A549 (cell line): ENCODE data around the gene MYH11. TPM values are rescaled to one million over a fixed set of nuclear protein-coding genes. Genes with fewer than 3 reads are reported as not detected.
"Not testable (repeated sequence)": the region's sequence is repeated elsewhere in the genome, so short reads cannot be mapped to it uniquely, and the experiment has no call there.

Source experiments
- ATAC-seq, 2 experiments: fragments of 200-7000 bp in 1 of 2; fragments of >200 bp in 1 of 2; cut with Nextera tagmentation in 1 of 2; cut with Tn5 transposase in 1 of 2; 3 replicates each; pipeline versions ENCODE4 v1.8.0 to v1.9.1; 2018 to 2020; ENCODE audit warnings: mild to moderate bottlenecking in 1 of 2, moderate library complexity in 1 of 2
- CTCF ChIA-PET: fragments of 300-600 bp; sonication (Branson Sonifier 250); formaldehyde crosslinking; extraction: SDS; loops from one replicate; lab custom pipeline; 2021; ENCODE audit warnings: antibody characterized with exemption, inconsistent platforms; lab: Yijun Ruan, JAX
- POLR2A ChIA-PET: fragments of 350-600 bp; formaldehyde crosslinking; extraction: SDS; loops from one replicate; lab custom pipeline; 2021; ENCODE audit warnings: antibody characterized with exemption, inconsistent platforms; lab: Yijun Ruan, JAX
- DNase-seq, 2 experiments: peaks; one replicate each; pipeline versions ENCODE4 v3.0.0 to v3.0.0-alpha.2; 2011 to 2016; ENCODE audit warnings: low read depth in 1 of 2, low spot score in 1 of 2
- FAIRE-seq: peaks from 2 replicates; lab custom pipeline; 2011; peaks lifted over from hg19 to GRCh38; lab: Jason Lieb, UNC
- H3K27ac ChIP-seq, 2 experiments: fragments of >200 bp; sonication (Bioruptor Twin); formaldehyde crosslinking; 3 replicates each; pipeline ENCODE4 v1.5.1; 2016 to 2017
- H3K4me1 ChIP-seq: fragments of >200 bp; sonication (Bioruptor Twin); formaldehyde crosslinking; 3 replicates; pipeline ENCODE4 v1.6.1; 2016
- H3K4me2 ChIP-seq: fragments of >200 bp; sonication (Bioruptor Twin); formaldehyde crosslinking; 3 replicates; pipeline ENCODE4 v1.6.1; 2016
- H3K4me3 ChIP-seq: fragments of >200 bp; sonication (Bioruptor Twin); formaldehyde crosslinking; 3 replicates; pipeline ENCODE4 v1.5.1; 2016
- H3K9me3 ChIP-seq: fragments of >200 bp; sonication (Bioruptor Twin); formaldehyde crosslinking; 3 replicates; pipeline ENCODE4 v1.6.1; 2016
- BCL3 ChIP-seq: fragments of >200 bp; sonication (Bioruptor Twin); formaldehyde crosslinking; IDR thresholded peaks from 3 replicates; pipeline ENCODE4 v1.6.1; 2016
- CEBPB ChIP-seq, 2 experiments: fragments of >200 bp in 1 of 2; sonication (Bioruptor Twin) in 1 of 2; formaldehyde crosslinking in 1 of 2; IDR thresholded peaks; 2 replicates each; pipeline ENCODE4 v1.6.1; 2012 to 2016
- CHD4 ChIP-seq: fragments of 200-600 bp; sonication (generic); IDR thresholded peaks from 2 replicates; pipeline ENCODE4 v1.6.1; 2016; ENCODE audit warnings: antibody characterized with exemption, mild to moderate bottlenecking, borderline replicate concordance
- EHMT2 ChIP-seq: fragments of 200-600 bp; sonication (generic); IDR thresholded peaks from 2 replicates; pipeline ENCODE4 v1.6.1; 2016; ENCODE audit warnings: antibody characterized with exemption, low read depth, mild to moderate bottlenecking, moderate library complexity
- FOSL2 ChIP-seq, 2 experiments: fragments of 450-650 bp in 1 of 2; fragments of >200 bp in 1 of 2; sonication (Bioruptor Twin) in 1 of 2; formaldehyde crosslinking; IDR thresholded peaks; 2 replicates each; pipeline versions ENCODE4 v1.5.0 to v1.6.1; 2016 to 2020; ENCODE audit warnings: mild to moderate bottlenecking in 1 of 2, moderate library complexity in 1 of 2
- HDAC2 ChIP-seq: fragments of 200-600 bp; sonication (generic); IDR thresholded peaks from 2 replicates; pipeline ENCODE4 v1.6.1; 2016
- HEYL ChIP-seq: fragments of 250-450 bp; sonication (Bioruptor Pico); IDR thresholded peaks from 2 replicates; pipeline ENCODE4 v1.8.0; 2021; ENCODE audit warnings: mild to moderate bottlenecking, moderate library complexity
- JUNB ChIP-seq: fragments of >200 bp; sonication (Bioruptor Twin); formaldehyde crosslinking; IDR thresholded peaks from 2 replicates; pipeline ENCODE4 v1.6.1; 2016
- KDM1A ChIP-seq: fragments of 200-600 bp; sonication (generic); IDR thresholded peaks from 2 replicates; pipeline ENCODE4 v1.6.1; 2016; ENCODE audit warnings: low read depth, mild to moderate bottlenecking
- MAX ChIP-seq: IDR thresholded peaks from 2 replicates; pipeline ENCODE4 v1.6.1; 2012
- MAZ ChIP-seq: fragments of 150-350 bp; IDR thresholded peaks from 2 replicates; pipeline ENCODE4 v1.6.1; 2014; ENCODE audit warnings: antibody characterized with exemption, low read depth, low read length, borderline replicate concordance
- MYC ChIP-seq: IDR thresholded peaks from 2 replicates; pipeline ENCODE4 v1.6.1; 2012; ENCODE audit warnings: mild to moderate bottlenecking, inconsistent platforms, low read length, improper control_type of control experiment, borderline replicate concordance
- PBX3 ChIP-seq: IDR thresholded peaks from 2 replicates; pipeline ENCODE4 v1.6.1; 2012
- PHF8 ChIP-seq: fragments of 200-600 bp; sonication (generic); IDR thresholded peaks from 2 replicates; pipeline ENCODE4 v1.6.1; 2016; ENCODE audit warnings: low read depth, mild to moderate bottlenecking, antibody characterized with exemption, moderate library complexity, borderline replicate concordance
- POLR2A ChIP-seq: IDR thresholded peaks from 2 replicates; pipeline ENCODE4 v1.6.1; 2012; ENCODE audit warnings: mild to moderate bottlenecking, low read length
- POLR2AphosphoS2 ChIP-seq: conservative IDR thresholded peaks from 2 replicates; pipeline ENCODE4 v1.6.1; 2012; ENCODE audit warnings: low read length, improper control_type of control experiment, inconsistent platforms
- SREBF2 ChIP-seq: fragments of 450-650 bp; IDR thresholded peaks from 2 replicates; pipeline ENCODE4 v1.6.1; 2014; ENCODE audit warnings: mild to moderate bottlenecking, moderate library complexity
- TFCP2L1 ChIP-seq: fragments of 250-450 bp; sonication (Bioruptor Pico); IDR thresholded peaks from 2 replicates; pipeline ENCODE4 v1.5.0; 2021; ENCODE audit warnings: mild to moderate bottlenecking
- TP53 ChIP-seq: fragments of 250-450 bp; sonication (Bioruptor Pico); IDR thresholded peaks from 2 replicates; pipeline ENCODE4 v1.5.0; 2021; ENCODE audit warnings: mild to moderate bottlenecking, moderate library complexity
- WGBS: methylation state at CpG from one replicate; pipeline ENCODE4 v1.1.6; 2017; ENCODE audit errors: missing lambda C conversion rate; 5-methylcytosine and 5-hydroxymethylcytosine counted together
- polyA plus RNA-seq, 4 experiments: library from polyadenylated mRNA; depleted of rRNA in 3 of 4; stranded (reverse); fragments of >200 nt; fragmentation: RNase III in 1 of 4; extraction: RNeasy Plus Mini Kit Qiagen cat#74134 plus additional on column Dnase treatment in 1 of 4; gene quantifications; 2 replicates in 3 of 4; 3 replicates in 1 of 4; pipeline ENCODE4 v1.2.3, GENCODE V29; 2011 to 2017

Gene MYH11
- polyA plus RNA-seq, 2 of the 4 experiments (the other 2 are of a cell fraction): 0.03 to 0.09 TPM

GRCh38 chr16:15699819-15700218 is 157.0 kb downstream of the MYH11 start:
- Histone ChIP-seq H3K4me2 (no peak overlapping the region), H3K4me1 (no peaks in the 10 kb centered on the region), H3K27ac (no peak overlapping the region), H3K9me3 (no peaks in the 10 kb centered on the region), H3K4me3 (no peak overlapping the region)
- TF ChIP-seq CHD4 (no peak), TP53 (CRISPR knock-in tag) (no peak), MYC (no peak), CEBPB (IDR thresholded peaks at IDR 0.05) (no peak), HEYL (CRISPR knock-in tag) (no peak)
- DNase-seq (no peak), ATAC-seq (no peak), FAIRE-seq (no peak)
- ChIA-PET CTCF (interaction anchor here (0.8 to 1.1 kb wide), 3 partner anchors 9 to 65 kb away, joined by 3 read pairs; no protein-coding TSS in a partner anchor), POLR2A (no interaction called here)
- 94% methylated on average over 12 of the region's 12 CpGs for WGBS

- Histone ChIP-seq H3K4me1 (no peaks in the 10 kb centered on the region), H3K4me3 (no peak overlapping the region), H3K27ac (no peak overlapping the region), H3K4me2 (no peak overlapping the region), H3K9me3 (no peaks in the 10 kb centered on the region)
- no peak for ATAC-seq
- CTCF ChIA-PET: interaction anchor here (0.6 to 6.0 kb wide), 3 partner anchors 11 to 167 kb away, joined by 3 to 45 read pairs (median 4); no protein-coding TSS in a partner anchor
- no peak for TF ChIP-seq PHF8
- TF ChIP-seq SREBF2: no peak
- FAIRE-seq: no peak
- WGBS: 84% methylated on average over 5 of the region's 5 CpGs
- POLR2A ChIA-PET: no interaction called here
- no peak for DNase-seq
Observed at GRCh38 chr16:15694499-15694898, 162.3 kb downstream of the MYH11 start.

GRCh38 chr16:15692508-15692907 is 164.3 kb downstream of the MYH11 start:
- H3K4me1 ChIP-seq, H3K4me3 ChIP-seq, POLR2A ChIA-PET, FAIRE-seq, H3K27ac ChIP-seq, ATAC-seq, H3K4me2 ChIP-seq, H3K9me3 ChIP-seq, DNase-seq: not testable (repeated sequence)
- WGBS: 100% methylated on average over 1 of the region's 1 CpG
- CTCF ChIA-PET: interaction anchor here (2.4 to 6.0 kb wide), 2 partner anchors 10 to 13 kb away, joined by 8 to 45 read pairs; no protein-coding TSS in a partner anchor

GRCh38 chr16:15691046-15691445 is 165.8 kb downstream of the MYH11 start:
- no peak for FAIRE-seq
- Histone ChIP-seq H3K4me1 (no peaks in the 10 kb centered on the region), H3K27ac (no peak overlapping the region), H3K4me3 (no peak overlapping the region), H3K9me3 (no peaks in the 10 kb centered on the region), H3K4me2 (no peak overlapping the region)
- ATAC-seq: no peak
- 89% methylated on average over 6 of the region's 10 CpGs for WGBS
- no peak for TF ChIP-seq POLR2AphosphoS2
- no peak for TF ChIP-seq BCL3
- no peak for TF ChIP-seq HDAC2
- TF ChIP-seq TFCP2L1: no peak
- TF ChIP-seq MYC: no peak
- TF ChIP-seq CHD4: no peak
- TF ChIP-seq MAX: no peak
- no peak for TF ChIP-seq EHMT2
- TF ChIP-seq KDM1A: no peak
- no peak for DNase-seq
- ChIA-PET POLR2A (no interaction called here), CTCF (interaction anchor here (2.4 to 6.0 kb wide), 2 partner anchors 9 to 14 kb away, joined by 8 to 45 read pairs; no protein-coding TSS in a partner anchor)

GRCh38 chr16:15690296-15690695 is 166.5 kb downstream of the MYH11 start:
- no peak for ATAC-seq
- no peak for DNase-seq
- no peak overlapping the region for H3K4me3 ChIP-seq
- no peak for FAIRE-seq
- H3K4me2 ChIP-seq: no peak overlapping the region
- ChIA-PET POLR2A (no interaction called here), CTCF (interaction anchor here (1.2 kb wide), 1 partner anchor 15 kb away, joined by 4 read pairs; no protein-coding TSS in a partner anchor)
- WGBS: 84% methylated on average over 3 of the region's 3 CpGs
- no peaks in the 10 kb centered on the region for H3K9me3 ChIP-seq
- TF ChIP-seq POLR2A: no peak
- no peak for TF ChIP-seq MAZ
- no peak for TF ChIP-seq PBX3
- TF ChIP-seq JUNB: no peak
- TF ChIP-seq FOSL2 (IDR thresholded peaks at IDR 0.05): no peak
- TF ChIP-seq FOSL2 (CRISPR knock-in tag; IDR thresholded peaks at IDR 0.05): no peak
- TF ChIP-seq, all 56 proteins: peak for 0
- no peaks in the 10 kb centered on the region for H3K4me1 ChIP-seq
- no peak overlapping the region for H3K27ac ChIP-seq
